Progenitor cell of endocrine pancreas (in vitro differentiated cells): Measurements from ENCODE around the gene CXXC4. TPM values are rescaled to one million over a fixed set of nuclear protein-coding genes. Genes with fewer than 3 reads are reported as not detected.

ENCODE experiments used
- DNase-seq: peaks from one replicate; pipeline ENCODE4 v3.0.0; 2021; ENCODE audit warnings: low spot score; ENCODE audit not compliant: unreplicated experiment
- H3K27ac Mint-ChIP-seq: 2 replicates; pipeline ENCODE4 v1.8.0; 2021; ENCODE audit warnings: mild to moderate bottlenecking, moderate library complexity, mixed read lengths
- H3K27me3 Mint-ChIP-seq: 2 replicates; pipeline ENCODE4 v1.8.0; 2021; ENCODE audit warnings: mixed read lengths
- H3K36me3 Mint-ChIP-seq: 2 replicates; pipeline ENCODE4 v1.8.0; 2022; ENCODE audit warnings: mixed read lengths; ENCODE audit not compliant: insufficient read depth
- H3K4me1 Mint-ChIP-seq: 2 replicates; pipeline ENCODE4 v1.8.0; 2021; ENCODE audit warnings: low read depth, mixed read lengths
- H3K4me3 Mint-ChIP-seq: 2 replicates; pipeline ENCODE4 v1.8.0; 2021; ENCODE audit warnings: low read depth, mild to moderate bottlenecking, moderate library complexity, mixed read lengths
- H3K9me3 Mint-ChIP-seq: 2 replicates; pipeline ENCODE4 v1.8.0; 2021; ENCODE audit warnings: low read depth, mixed read lengths
- CTCF ChIP-seq: fragments of 200-600 bp; sonication (generic); IDR thresholded peaks from one replicate; pipeline ENCODE4 v1.5.0; 2021; ENCODE audit warnings: antibody characterized with exemption, mild to moderate bottlenecking; ENCODE audit not compliant: unreplicated experiment
- total RNA-seq: library from RNA; stranded (reverse); gene quantifications from 2 replicates; pipeline ENCODE4 v1.2.1, GENCODE V29; 2021

CXXC4 gene
- total RNA-seq, 1 donor from 2014 or later, result 40.8 TPM

GRCh38 chr4:104446431-104447278, 48.0 kb downstream of the CXXC4 start:
- Mint-ChIP-seq H3K36me3 (no peaks in the 10 kb centered on the region), H3K9me3 (no peaks in the 10 kb centered on the region), H3K27ac (no peak overlapping the region), H3K4me3 (no peak overlapping the region), H3K4me1 (peaks cover 7% of the 10 kb centered on the region), H3K27me3 (no peaks in the 10 kb centered on the region)
- no peak for TF ChIP-seq CTCF
- no peak for DNase-seq

- Mint-ChIP-seq H3K27me3 (no peaks in the 10 kb centered on the region), H3K27ac (no peak overlapping the region), H3K9me3 (no peaks in the 10 kb centered on the region), H3K36me3 (no peaks in the 10 kb centered on the region), H3K4me1 (peaks cover 7% of the 10 kb centered on the region), H3K4me3 (no peak overlapping the region)
- no peak for TF ChIP-seq CTCF
- DNase-seq, result no peak
Measured at GRCh38 chr4:104444685-104445084, 50.0 kb downstream of the CXXC4 start.

- H3K27me3 Mint-ChIP-seq, result no peaks in the 10 kb centered on the region
- no peak overlapping the region for H3K27ac Mint-ChIP-seq
- H3K4me1 Mint-ChIP-seq, result peaks cover 2% of the 10 kb centered on the region
- DNase-seq, result no peak
- no peaks in the 10 kb centered on the region for H3K9me3 Mint-ChIP-seq
- TF ChIP-seq CTCF, result no peak
- no peaks in the 10 kb centered on the region for H3K36me3 Mint-ChIP-seq
- no peak overlapping the region for H3K4me3 Mint-ChIP-seq
Measured at GRCh38 chr4:104436542-104436941, 58.2 kb downstream of the CXXC4 start.

GRCh38 chr4:104429150-104429741, 65.4 kb downstream of the CXXC4 start:
- no peak for TF ChIP-seq CTCF
- Mint-ChIP-seq H3K36me3 (no peaks in the 10 kb centered on the region), H3K9me3 (peaks cover 10% of the 10 kb centered on the region), H3K4me3 (no peak overlapping the region), H3K27me3 (no peaks in the 10 kb centered on the region), H3K4me1 (peaks cover 13% of the 10 kb centered on the region), H3K27ac (no peak overlapping the region)
- no peak for DNase-seq

GRCh38 chr4:104425948-104426347, 68.7 kb downstream of the CXXC4 start:
- no peak for DNase-seq
- H3K27ac Mint-ChIP-seq, result no peak overlapping the region
- H3K36me3 Mint-ChIP-seq, result no peaks in the 10 kb centered on the region
- H3K9me3 Mint-ChIP-seq, result peaks cover 10% of the 10 kb centered on the region
- no peak overlapping the region for H3K4me3 Mint-ChIP-seq
- TF ChIP-seq CTCF, result no peak
- no peaks in the 10 kb centered on the region for H3K27me3 Mint-ChIP-seq
- peaks cover 27% of the 10 kb centered on the region for H3K4me1 Mint-ChIP-seq
